Endothelial cell of umbilical vein (primary cell): ENCODE results near the gene AGPAT2. TPM values are rescaled to one million over a fixed set of nuclear protein-coding genes. Genes with fewer than 3 reads are reported as not detected.

ENCODE experiments used
- BruUV-seq: library from RNA; stranded (reverse); fragments of 400-500 nt; replicated peaks from 2 replicates; lab custom pipeline; 2021; lab: Mats Ljungman, UMichigan
- CTCF ChIA-PET: fragments of 300-600, 350-600 bp; sonication (Branson Sonifier 250); formaldehyde crosslinking; loops from one replicate; lab custom pipeline; 2021; ENCODE audit warnings: antibody characterized with exemption, inconsistent platforms; lab: Charles Lee
- POLR2A ChIA-PET: fragments of 300-600, 350-600 bp; sonication (Branson Sonifier 250); formaldehyde crosslinking; loops from one replicate; lab custom pipeline; 2021; ENCODE audit warnings: antibody characterized with exemption, inconsistent platforms; lab: Charles Lee
- DNase-seq: peaks from one replicate; pipeline ENCODE4 v3.0.0-alpha.2; 2011; ENCODE audit warnings: low read depth, low spot score
- FAIRE-seq: peaks from 2 replicates; lab custom pipeline; 2011; peaks lifted over from hg19 to GRCh38; lab: Jason Lieb, UNC
- H2AFZ ChIP-seq: 2 replicates; pipeline ENCODE4 v1.6.0; 2012; ENCODE audit warnings: low read depth, low read length, control low read depth, inconsistent platforms
- H3K27ac ChIP-seq: 2 replicates; pipeline ENCODE4 v1.5.1; 2011; ENCODE audit warnings: low read depth, mild to moderate bottlenecking, control low read depth, low read length, moderate library complexity; ENCODE audit not compliant: insufficient read depth
- H3K27me3 ChIP-seq, 2 experiments: 2 replicates each; pipeline versions ENCODE4 v1.6.0 to v1.6.1; 2011; ENCODE audit warnings: low read length in 2 of 2, mixed read lengths in 1 of 2; ENCODE audit not compliant: control insufficient read depth in 2 of 2, insufficient read depth in 2 of 2
- H3K36me3 ChIP-seq, 2 experiments: 2 replicates in 1 of 2; 3 replicates in 1 of 2; pipeline ENCODE4 v1.5.1; 2011; ENCODE audit warnings: low read length in 2 of 2, mild to moderate bottlenecking in 1 of 2, moderate library complexity in 1 of 2; ENCODE audit not compliant: control insufficient read depth in 2 of 2, insufficient read depth in 2 of 2; ENCODE audit errors: extremely low read depth in 1 of 2
- H3K4me1 ChIP-seq: 3 replicates; pipeline ENCODE4 v1.5.1; 2011; ENCODE audit warnings: mild to moderate bottlenecking, low read length; ENCODE audit not compliant: control insufficient read depth, insufficient read depth; ENCODE audit errors: extremely low read depth
- H3K4me2 ChIP-seq: 2 replicates; pipeline ENCODE4 v1.6.1; 2011; ENCODE audit warnings: low read length, control low read depth, mixed read lengths; ENCODE audit not compliant: insufficient read depth
- H3K4me3 ChIP-seq, 3 experiments: fragments of 200-600 bp in 1 of 3; sonication (generic), shearing (Covaris generic) in 1 of 3; replicated peaks in 1 of 3; 2 replicates each; pipeline ENCODE4 v1.5.1; 2011 to 2016; ENCODE audit warnings: control low read depth in 3 of 3, low read length in 3 of 3, mild to moderate bottlenecking in 2 of 3, inconsistent platforms in 1 of 3, low read depth in 1 of 3, moderate library complexity in 1 of 3; ENCODE audit not compliant: insufficient read depth in 1 of 3
- H3K79me2 ChIP-seq: 2 replicates; pipeline ENCODE4 v1.6.0; 2012; ENCODE audit warnings: low read length, inconsistent platforms; ENCODE audit not compliant: control insufficient read depth, insufficient read depth
- H3K9ac ChIP-seq: replicated peaks from 2 replicates; pipeline ENCODE3; 2011; ENCODE audit warnings: low read length, control low read depth; ENCODE audit not compliant: insufficient read depth; ENCODE audit errors: extremely low read depth
- H3K9me1 ChIP-seq: replicated peaks from 3 replicates; pipeline ENCODE4 v1.6.0; 2011; ENCODE audit warnings: mild to moderate bottlenecking, low read length; ENCODE audit not compliant: control insufficient read depth, insufficient read depth; ENCODE audit errors: extremely low read depth
- H3K9me3 ChIP-seq: replicated peaks from 2 replicates; pipeline ENCODE4 v1.5.1; 2012; ENCODE audit warnings: low read length, inconsistent platforms; ENCODE audit not compliant: control insufficient read depth, insufficient read depth
- H4K20me1 ChIP-seq: replicated peaks from 2 replicates; pipeline ENCODE3; 2011; ENCODE audit warnings: mild to moderate bottlenecking, low read length; ENCODE audit not compliant: control insufficient read depth, insufficient read depth; ENCODE audit errors: extremely low read depth
- CTCF ChIP-seq, 2 donors: IDR thresholded peaks; 1 replicate in 1 of 2; 2 replicates in 1 of 2; pipeline ENCODE4 v1.5.1; 2011; ENCODE audit warnings: low read length in 2 of 2, mild to moderate bottlenecking in 2 of 2, moderate library complexity in 2 of 2, control low read depth in 1 of 2, inconsistent platforms in 1 of 2, low read depth in 1 of 2; ENCODE audit not compliant: insufficient read depth in 1 of 2; ENCODE audit errors: extremely low read depth in 1 of 2
- JUN ChIP-seq: IDR thresholded peaks from 2 replicates; pipeline ENCODE4 v1.6.1; 2011; ENCODE audit warnings: borderline replicate concordance, low read depth; ENCODE audit not compliant: insufficient read length, insufficient read depth
- MAX ChIP-seq: IDR thresholded peaks from 2 replicates; pipeline ENCODE4 v1.6.1; 2011; ENCODE audit not compliant: insufficient read depth, insufficient read length
- MYC ChIP-seq: IDR thresholded peaks from one replicate; pipeline ENCODE4 v1.6.1; 2011; ENCODE audit warnings: mild to moderate bottlenecking, low read depth, low read length
- POLR2AphosphoS5 ChIP-seq: IDR thresholded peaks from 2 replicates; pipeline ENCODE4 v1.6.1; 2012; ENCODE audit warnings: low read depth, mild to moderate bottlenecking, control low read depth, low read length, moderate library complexity; ENCODE audit not compliant: insufficient read depth
- dilution Hi-C: fragments of 300-500 bp; cut with MboI; formaldehyde crosslinking; loops from one replicate; pipeline ENCODE4 v1.15.0; 2019; ENCODE audit warnings: low sequenced_read_pairs; ENCODE audit not compliant: extremely low pct_ligation_motif_present
- intact Hi-C: fragments of 100-400 bp; cut with micrococcal nuclease; formaldehyde crosslinking; loops from one replicate; pipeline ENCODE4 v1.10.0; 2022
- polyA plus RNA-seq, 4 experiments: library from polyadenylated mRNA; depleted of rRNA in 3 of 4; stranded (reverse) in 3 of 4; unstranded in 1 of 4; fragments of >200 nt; gene quantifications; 2 replicates each; pipeline versions ENCODE4 v1.2.1 to v1.2.3, GENCODE V29; 2011 to 2012; ENCODE audit warnings: missing spikeins in 1 of 4
- total RNA-seq: library from RNA; stranded (reverse); gene quantifications from 2 replicates; pipeline ENCODE4 v1.2.3, GENCODE V29; 2021

AGPAT2 gene
- total and polyA plus RNA-seq, 2 donors (not counting 3 experiments of a cell fraction or from before 2014, with no cell fraction given), result 45.5 to 55.3 TPM

DNA sequence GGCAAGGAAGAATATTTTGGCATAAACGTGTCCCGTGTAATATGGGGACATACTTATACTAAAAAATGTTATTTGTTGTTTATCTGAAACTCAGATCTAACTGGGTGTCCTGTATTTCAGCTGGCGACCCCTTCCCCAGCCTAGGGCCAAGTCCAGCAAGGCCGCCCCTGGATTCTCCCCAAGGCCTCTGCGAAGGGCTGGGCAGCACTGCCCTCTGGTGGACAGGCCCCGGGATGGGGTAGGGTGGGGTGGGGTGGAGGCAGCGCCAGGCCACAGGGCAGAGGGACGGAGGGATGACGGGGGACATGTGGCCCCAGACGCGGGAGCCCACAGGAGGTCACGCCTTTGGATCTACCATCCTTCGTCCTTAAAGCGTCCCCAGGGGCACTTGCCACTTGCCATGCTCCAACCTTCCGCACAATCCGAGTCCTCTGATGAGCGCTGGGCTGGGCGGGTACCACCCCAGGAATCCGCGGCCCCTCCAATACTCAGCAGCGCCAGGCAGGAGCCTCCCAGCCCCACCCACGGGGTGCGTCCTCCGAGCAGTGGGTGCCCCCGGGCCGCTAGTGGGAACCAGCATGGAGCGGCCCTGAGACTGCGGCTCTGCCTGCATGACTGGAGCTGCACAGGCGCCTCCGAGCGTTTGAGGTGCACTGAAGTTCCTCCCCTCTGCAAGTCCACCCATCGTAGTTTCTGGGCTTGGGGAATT lies 7.1 kb upstream of the AGPAT2 start:
- DNase-seq, result peak; percentile 61
- POLR2A ChIA-PET, result no interaction called here

More for the DNA sequence above, 7.1 kb upstream of the AGPAT2 start:
- Histone ChIP-seq H3K9me1 (no peaks in the 10 kb centered on the region), H3K9me3 (no peaks in the 10 kb centered on the region), H3K27me3 (no peaks in the 10 kb centered on the region), H3K9ac (no peak overlapping the region), H3K27ac (no peak overlapping the region), H3K79me2 (no peaks in the 10 kb centered on the region), H3K36me3 (no peaks in the 10 kb centered on the region), H2AFZ (no peak overlapping the region), H3K4me1 (peaks cover 6% of the 10 kb centered on the region), H3K4me3 (no peak overlapping the region), H4K20me1 (no peaks in the 10 kb centered on the region), H3K4me2 (no peak overlapping the region)
- CTCF ChIA-PET, result interaction anchor here (0.7 to 1.6 kb wide), 10 partner anchors 8 to 210 kb away, joined by 3 to 6 read pairs (median 4); no protein-coding TSS in a partner anchor
- FAIRE-seq, result peak; percentile 24
- dilution Hi-C loops, result no loop called here
- BruUV-seq, result no TSS peak
- TF ChIP-seq CTCF (IDR thresholded peaks at IDR 0.05; ENCODE audit: extremely low read depth in 1 of 2, insufficient read depth in 1 of 2, low read depth in 1 of 2, low read length in 2 of 2) (peak; percentile 75 to 89), MAX (no peak), POLR2AphosphoS5 (no peak), MYC (no peak), JUN (no peak)
- intact Hi-C loops, result loop anchor here (1.0 kb wide), 1 partner anchor 209 kb away; no protein-coding TSS in a partner anchor
